Colon (tissue), 2 donors: ENCODE measurements around the gene EXD3.
"Not testable (repeated sequence)": the region's sequence is repeated elsewhere in the genome, so short reads cannot be mapped to it uniquely, and the experiment has no call there.

Source experiments
- FAIRE-seq: peaks from 2 replicates; lab custom pipeline; 2012; peaks lifted over from hg19 to GRCh38; lab: Jason Lieb, UNC
- donor health status: control.
- donor health status: control.

The EXD3 gene

GRCh38 chr9:137422604-137423513 lies at the start of gene EXD3, which contains the start of gene NOXA1:
TSS of gene EXD3 (minus strand) at chr9:137423162. CDS start at chr9:137395357, 27,805 bp downstream.
TSS of gene NOXA1 (plus strand) at chr9:137423393. CDS start at chr9:137423530, 137 bp downstream.
- no peak for FAIRE-seq

GRCh38 chr9:137470785-137471184 lies 47.8 kb upstream of the EXD3 start:
- no peak for FAIRE-seq

GRCh38 chr9:137467896-137468295 lies 44.9 kb upstream of the EXD3 start:
- FAIRE-seq = no peak

- no peak for FAIRE-seq
Measured at GRCh38 chr9:137467161-137467581, 44.2 kb upstream of the EXD3 start.

- not testable (repeated sequence) for FAIRE-seq
Measured at GRCh38 chr9:137466389-137467085, 43.6 kb upstream of the EXD3 start.

- no peak for FAIRE-seq
Measured at GRCh38 chr9:137465720-137466388, 42.9 kb upstream of the EXD3 start.

- no peak for FAIRE-seq
Measured at GRCh38 chr9:137465000-137465719, 42.2 kb upstream of the EXD3 start.

GRCh38 chr9:137464291-137464999 lies 41.5 kb upstream of the EXD3 start:
- FAIRE-seq = no peak

GRCh38 chr9:137463931-137464290 lies 40.9 kb upstream of the EXD3 start:
- no peak for FAIRE-seq

GRCh38 chr9:137462986-137463930 lies 40.3 kb upstream of the EXD3 start:
- FAIRE-seq = no peak

GRCh38 chr9:137462396-137462985 lies 39.5 kb upstream of the EXD3 start:
- no peak for FAIRE-seq

- FAIRE-seq = no peak
Measured at GRCh38 chr9:137461663-137462395, 38.9 kb upstream of the EXD3 start.

GRCh38 chr9:137461316-137461662 lies 38.3 kb upstream of the EXD3 start:
- FAIRE-seq = no peak

- FAIRE-seq = no peak
Measured at GRCh38 chr9:137460363-137461315, 37.7 kb upstream of the EXD3 start.

GRCh38 chr9:137459601-137460362 lies 36.8 kb upstream of the EXD3 start:
- no peak for FAIRE-seq

GRCh38 chr9:137459152-137459600 lies 36.2 kb upstream of the EXD3 start, which contains the start of gene NSMF:
TSS of gene NSMF (minus strand) at chr9:137459334. CDS start at chr9:137459102, 232 bp downstream.
- FAIRE-seq = no peak
